Measurements from ENCODE around the gene TGM5.
"Not testable (repeated sequence)": the region's sequence is repeated elsewhere in the genome, so short reads cannot be mapped to it uniquely, and the experiment has no call there.

Gene TGM5

GRCh38 chr15:43275740-43276562 lies 9.2 kb upstream of the TGM5 start:
- no peak for DNase-seq (ENCODE audit: low read depth)

GRCh38 chr15:43274136-43274535 lies 7.4 kb upstream of the TGM5 start:
- no peak for DNase-seq (ENCODE audit: low read depth)

DNA sequence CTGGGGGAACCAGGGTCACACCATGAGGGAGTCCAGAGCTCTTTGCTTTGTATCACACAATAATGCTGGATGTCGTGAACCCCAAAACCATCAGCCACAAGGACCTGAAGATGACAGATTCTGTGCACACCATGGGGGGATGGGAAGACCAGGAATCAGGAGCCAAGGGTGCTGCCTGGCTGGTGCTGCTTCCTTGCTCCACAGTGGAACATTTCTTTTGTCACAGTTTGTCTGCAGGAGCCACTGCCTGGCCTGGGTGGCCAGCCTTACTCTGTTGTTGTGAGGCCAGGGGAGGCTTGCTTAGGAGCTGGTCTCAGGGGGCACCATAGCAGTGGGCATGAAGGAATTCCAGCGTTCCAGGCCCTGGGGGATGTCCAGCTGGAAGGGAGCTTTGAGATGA lies 6.5 kb upstream of the TGM5 start:
- DNase-seq (ENCODE audit: low read depth): no peak

DNA sequence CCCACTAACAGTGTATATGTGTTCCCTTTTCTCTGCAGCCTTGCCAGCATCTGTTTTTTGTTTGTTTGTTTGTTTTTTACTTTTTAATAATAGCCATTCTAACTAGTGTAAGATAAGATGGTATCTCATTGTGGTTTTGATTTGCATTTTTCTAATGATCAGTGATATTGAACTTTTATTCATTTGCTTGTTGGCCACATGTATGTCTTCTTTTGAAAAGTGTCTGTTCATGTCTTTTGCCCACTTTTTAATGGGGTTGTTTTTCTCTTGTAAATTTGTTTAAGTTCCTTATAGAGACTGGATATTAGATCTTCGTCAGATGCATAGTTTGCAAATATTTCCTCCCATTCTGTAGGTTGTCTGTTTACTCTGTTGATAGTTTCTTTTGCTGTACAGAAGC lies 5.2 kb upstream of the TGM5 start:
- DNase-seq (ENCODE audit: low read depth): not testable (repeated sequence)

- no peak for DNase-seq (ENCODE audit: low read depth)
Observed at GRCh38 chr15:43270676-43271306, 4.1 kb upstream of the TGM5 start.

GRCh38 chr15:43270113-43270665 lies 3.5 kb upstream of the TGM5 start:
- DNase-seq (ENCODE audit: low read depth): no peak

- no peak for DNase-seq (ENCODE audit: low read depth)
Observed at GRCh38 chr15:43268111-43269105, 1.7 kb upstream of the TGM5 start.

DNA sequence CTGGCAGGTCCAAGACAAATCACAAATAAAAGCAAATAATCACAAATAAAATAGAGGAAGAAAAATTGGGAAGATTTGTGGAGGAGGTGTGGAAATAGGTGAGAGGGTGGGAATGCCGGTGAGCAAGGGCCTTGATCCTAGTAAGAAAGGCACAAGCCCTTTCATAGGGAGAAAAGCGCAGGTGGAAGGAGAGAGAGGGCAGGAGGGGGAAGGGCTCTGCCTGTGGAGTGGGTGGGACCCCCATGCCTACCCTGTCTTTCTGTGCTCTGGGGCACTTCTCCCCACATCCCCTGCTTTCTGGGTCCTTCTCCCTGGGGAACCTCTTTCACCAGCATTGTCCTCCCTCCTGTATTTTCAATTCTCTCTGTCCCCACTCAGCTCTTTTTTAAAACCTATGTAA lies 711 bp upstream of the TGM5 start:
- no peak for DNase-seq (ENCODE audit: low read depth)

DNA sequence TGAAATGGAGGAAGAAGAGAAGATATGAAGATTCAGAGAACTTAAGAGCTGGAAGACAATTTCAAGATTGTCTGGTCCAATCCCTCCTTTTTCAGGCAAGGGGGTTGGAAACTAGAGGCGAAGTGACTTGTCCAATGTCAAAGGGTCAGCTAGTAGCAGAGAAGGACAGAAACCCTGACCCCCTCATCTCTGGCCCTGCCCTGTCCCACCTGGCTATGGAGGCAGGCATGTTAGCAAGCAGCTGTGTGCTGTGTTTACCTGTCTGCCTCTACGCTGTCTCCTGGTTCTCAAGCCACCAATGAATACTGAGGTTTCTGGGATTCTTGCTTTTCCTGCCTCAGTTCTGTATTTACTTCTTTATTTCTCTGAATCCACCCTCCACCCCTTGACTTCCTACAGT lies 342 bp downstream of the TGM5 start:
- no peak for DNase-seq (ENCODE audit: low read depth)

GRCh38 chr15:43260011-43260615 lies 6.6 kb downstream of the TGM5 start:
- no peak for DNase-seq (ENCODE audit: low read depth)

DNA sequence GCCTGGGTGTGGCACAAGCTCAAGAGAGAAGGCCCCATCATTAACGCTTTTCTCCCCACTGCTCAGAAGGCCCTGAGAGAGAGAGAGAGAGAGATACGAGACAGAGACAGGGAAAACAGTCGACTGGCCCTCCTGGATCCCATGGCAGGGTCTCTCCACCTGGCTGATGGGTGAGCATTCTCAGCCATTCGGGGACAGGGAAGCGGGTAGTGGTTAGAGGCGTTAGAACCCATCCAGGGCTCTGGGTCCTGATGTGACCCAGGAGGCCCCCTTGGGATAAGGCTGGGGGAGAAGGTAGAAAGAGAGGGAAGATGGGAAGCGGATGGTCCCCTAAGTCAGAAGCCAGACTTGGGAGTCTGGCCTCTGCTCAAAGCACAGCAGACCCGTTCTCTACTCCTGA lies 7.9 kb downstream of the TGM5 start:
- DNase-seq (ENCODE audit: low read depth): no peak

- no peak for DNase-seq (ENCODE audit: low read depth)
Observed at GRCh38 chr15:43256341-43256740, 10.4 kb downstream of the TGM5 start.

DNA sequence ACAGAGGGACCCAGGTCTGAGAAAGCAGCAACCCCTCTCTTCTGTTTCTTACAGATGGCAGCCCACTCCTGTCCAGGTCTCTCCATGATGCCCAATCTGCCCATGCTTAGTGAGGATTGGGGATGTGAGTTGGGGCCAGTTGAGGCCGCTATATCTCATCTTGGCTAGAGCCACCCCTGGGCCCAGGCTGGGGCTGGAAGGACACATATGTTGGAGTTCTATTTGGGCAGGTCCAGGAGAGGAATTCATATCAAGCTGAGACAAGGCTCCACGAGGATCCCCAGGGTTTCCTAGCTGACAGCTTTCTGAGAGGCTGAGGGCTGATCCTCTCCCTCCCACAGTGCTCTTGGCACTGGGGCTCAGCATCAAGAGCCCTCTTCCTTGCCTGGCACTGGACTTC lies 11.4 kb downstream of the TGM5 start:
- DNase-seq (ENCODE audit: low read depth): no peak

GRCh38 chr15:43253431-43254403 lies 13.0 kb downstream of the TGM5 start:
- DNase-seq (ENCODE audit: low read depth): no peak

- DNase-seq (ENCODE audit: low read depth): no peak
Observed at GRCh38 chr15:43251871-43252250, 14.9 kb downstream of the TGM5 start.

DNA sequence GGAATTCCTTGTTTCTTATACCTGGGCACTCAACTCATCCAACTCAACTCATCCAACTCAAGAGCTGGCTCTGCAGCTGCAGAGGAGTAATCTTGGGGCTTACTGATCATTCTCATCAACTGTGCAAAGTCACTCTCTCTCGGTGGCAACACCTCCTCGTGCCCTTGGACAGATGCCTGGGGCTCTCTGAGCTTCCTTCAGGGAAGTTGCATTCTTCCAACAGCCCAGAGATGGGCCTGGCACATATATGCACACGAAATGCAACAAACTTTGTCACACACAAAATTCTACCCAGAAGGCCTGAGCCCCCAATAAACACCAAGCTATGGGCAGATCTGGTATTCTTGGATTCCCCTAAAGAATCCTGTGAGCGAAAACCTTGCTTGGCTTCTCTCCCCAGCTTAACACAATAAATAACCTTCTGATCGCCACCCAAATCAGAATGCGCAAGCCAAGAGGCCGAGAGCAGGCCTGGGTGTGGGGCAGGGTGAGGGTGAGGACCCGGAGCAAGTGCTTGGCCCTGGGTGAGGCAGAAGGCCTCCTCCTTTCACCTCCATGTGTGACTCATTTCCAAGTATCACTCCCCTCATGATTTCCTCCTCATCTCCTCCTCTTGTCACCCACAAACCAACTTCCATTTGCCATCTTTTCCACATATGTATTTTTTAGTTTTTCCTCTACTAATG lies 15.4 kb downstream of the TGM5 start:
- DNase-seq (ENCODE audit: low read depth): no peak

GRCh38 chr15:43250785-43251184 lies 15.9 kb downstream of the TGM5 start:
- no peak for DNase-seq (ENCODE audit: low read depth)

DNA sequence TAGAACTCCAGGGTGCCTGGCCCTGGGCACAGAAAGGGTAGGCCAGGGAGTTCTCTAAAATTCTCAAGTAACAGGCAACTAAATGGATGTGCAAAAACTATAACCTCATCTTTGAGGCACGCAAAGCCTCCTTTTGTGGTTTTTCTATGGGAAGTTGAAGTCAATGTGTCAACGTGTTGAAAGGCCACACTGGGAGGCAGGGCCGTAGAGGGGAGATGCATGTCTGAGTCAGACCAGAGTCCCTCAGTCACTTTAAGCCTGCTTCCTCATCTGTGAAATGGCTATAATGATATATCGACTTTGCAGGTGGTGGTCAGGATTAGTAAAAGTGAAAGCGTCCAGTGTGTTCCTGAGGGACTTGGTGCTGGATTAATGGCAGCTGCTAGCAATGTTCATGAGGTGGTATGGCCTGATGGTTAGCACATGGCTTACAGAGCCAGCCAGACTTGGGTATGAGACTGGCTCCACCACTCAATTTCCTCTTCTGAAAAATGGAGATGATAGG lies 17.0 kb downstream of the TGM5 start:
- DNase-seq (ENCODE audit: low read depth): no peak

DNA sequence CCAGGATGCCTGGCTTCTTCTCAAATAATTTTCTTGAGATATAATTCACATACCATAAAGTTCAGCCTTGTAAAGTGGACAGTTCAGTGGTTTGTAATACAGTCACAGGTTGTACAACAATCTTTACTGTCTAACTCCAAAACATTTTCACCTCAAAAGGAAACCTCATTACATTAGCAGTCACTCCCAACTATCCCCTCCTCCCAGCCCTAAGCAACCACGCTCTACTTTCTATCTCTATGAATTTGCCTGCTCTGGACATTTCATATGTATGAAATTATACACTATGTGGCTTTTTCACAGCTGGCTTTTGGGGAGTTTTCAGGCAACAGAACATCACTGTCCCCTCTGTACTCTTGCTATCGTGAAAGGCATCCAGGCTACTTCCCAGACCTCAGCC lies 17.5 kb downstream of the TGM5 start:
- DNase-seq (ENCODE audit: low read depth): no peak

GRCh38 chr15:43246261-43246774 lies 20.4 kb downstream of the TGM5 start:
- DNase-seq (ENCODE audit: low read depth): no peak
